Loucy (cell line): Measurements from ENCODE around the gene PPIG.
A peak's percentile ranks its signal among the peaks of the same experiment; 100 is the strongest.

Experiments used
- H2AFZ ChIP-seq: fragments of 200-600 bp; sonication (generic); 2 replicates; pipeline ENCODE4 v1.6.0; 2016; ENCODE audit warnings: antibody characterized with exemption, mild to moderate bottlenecking, low read length, moderate library complexity
- H3F3A ChIP-seq: fragments of 200-600 bp; 2 replicates; pipeline ENCODE4 v1.6.0; 2016; ENCODE audit warnings: antibody characterized with exemption, low read depth, mild to moderate bottlenecking
- H3K27me3 ChIP-seq: fragments of 200-600 bp; sonication (generic); 2 replicates; pipeline ENCODE4 v1.6.1; 2014; ENCODE audit warnings: low read length, mild to moderate bottlenecking; ENCODE audit not compliant: insufficient read depth, poor library complexity, severe bottlenecking
- H3K36me3 ChIP-seq: fragments of 200-600 bp; sonication (generic); 2 replicates; pipeline ENCODE4 v1.6.1; 2016; ENCODE audit warnings: low read length; ENCODE audit not compliant: insufficient read depth
- H3K4me1 ChIP-seq: fragments of 200-600 bp; sonication (generic); 2 replicates; pipeline ENCODE4 v1.5.1; 2014; ENCODE audit warnings: low read length, mild to moderate bottlenecking; ENCODE audit not compliant: insufficient read depth, poor library complexity, severe bottlenecking
- H3K4me2 ChIP-seq: fragments of 200-600 bp; sonication (generic); 2 replicates; pipeline ENCODE4 v1.6.0; 2014; ENCODE audit warnings: antibody characterized with exemption, low read length, low read depth, mild to moderate bottlenecking; ENCODE audit not compliant: poor library complexity, severe bottlenecking
- H3K4me3 ChIP-seq: fragments of 200-600 bp; sonication (generic); 2 replicates; pipeline ENCODE4 v1.5.1; 2014; ENCODE audit warnings: low read length, mild to moderate bottlenecking, mixed read lengths; ENCODE audit not compliant: poor library complexity, severe bottlenecking
- H3K79me2 ChIP-seq: fragments of 200-600 bp; sonication (generic); 2 replicates; pipeline ENCODE4 v1.6.1; 2014; ENCODE audit warnings: low read length; ENCODE audit not compliant: insufficient read depth
- H3K9ac ChIP-seq: fragments of 200-600 bp; sonication (generic); 2 replicates; pipeline ENCODE4 v1.6.0; 2014; ENCODE audit warnings: mild to moderate bottlenecking, low read depth, low read length, moderate library complexity; ENCODE audit not compliant: poor library complexity, severe bottlenecking
- H3K9me2 ChIP-seq: fragments of 200-600 bp; sonication (generic); replicated peaks from 2 replicates; pipeline ENCODE4 v1.6.1; 2016; ENCODE audit warnings: low read depth, low read length, mixed read lengths
- H3K9me3 ChIP-seq: fragments of 200-600 bp; sonication (generic); 2 replicates; pipeline ENCODE4 v1.6.1; 2014; ENCODE audit warnings: mild to moderate bottlenecking, antibody characterized with exemption, low read length, low read depth; ENCODE audit not compliant: insufficient read depth
- H4K20me1 ChIP-seq: fragments of 200-600 bp; sonication (generic); 2 replicates; pipeline ENCODE4 v1.6.0; 2014; ENCODE audit warnings: antibody characterized with exemption, low read length, mild to moderate bottlenecking; ENCODE audit not compliant: insufficient read depth, poor library complexity, severe bottlenecking
- CTCF ChIP-seq: fragments of 200-600 bp; sonication (generic); conservative IDR thresholded peaks from 2 replicates; pipeline ENCODE4 v1.5.1; 2014; ENCODE audit warnings: mild to moderate bottlenecking, antibody characterized with exemption, low read length
- EZH2phosphoT487 ChIP-seq: fragments of 200-600 bp; IDR thresholded peaks from 2 replicates; pipeline ENCODE4 v1.6.1; 2018; ENCODE audit warnings: antibody characterized with exemption, mild to moderate bottlenecking, moderate library complexity, borderline replicate concordance

Gene PPIG

GRCh38 chr2:169662744-169663143 is 78.6 kb downstream of the PPIG start:
- Histone ChIP-seq H3K9me3 (no peaks in the 10 kb centered on the region), H2AFZ (0 out of 2 replicates have a peak overlapping the region, but pooled peaks have one; percentile 33), H3K4me1 (peaks cover 38% of the 10 kb centered on the region), H4K20me1 (no peaks in the 10 kb centered on the region), H3F3A (no peaks in the 10 kb centered on the region), H3K27me3 (no peaks in the 10 kb centered on the region), H3K4me3 (no peak overlapping the region), H3K9me2 (no peaks in the 10 kb centered on the region), H3K79me2 (no peaks in the 10 kb centered on the region), H3K9ac (no peak overlapping the region), H3K4me2 (no peak overlapping the region), H3K36me3 (no peaks in the 10 kb centered on the region)
- no peak for TF ChIP-seq CTCF
- TF ChIP-seq EZH2phosphoT487 = no peak

- H4K20me1 ChIP-seq = no peaks in the 10 kb centered on the region
- H2AFZ ChIP-seq = no peak overlapping the region
- H3K36me3 ChIP-seq = no peaks in the 10 kb centered on the region
- H3F3A ChIP-seq = no peaks in the 10 kb centered on the region
- H3K4me1 ChIP-seq = peaks cover 38% of the 10 kb centered on the region
- H3K9ac ChIP-seq = no peak overlapping the region
- H3K9me3 ChIP-seq = no peaks in the 10 kb centered on the region
- no peaks in the 10 kb centered on the region for H3K9me2 ChIP-seq
- no peak overlapping the region for H3K4me2 ChIP-seq
- H3K79me2 ChIP-seq = no peaks in the 10 kb centered on the region
- no peak overlapping the region for H3K4me3 ChIP-seq
- TF ChIP-seq EZH2phosphoT487 (no peak), CTCF (no peak)
- no peaks in the 10 kb centered on the region for H3K27me3 ChIP-seq
These were observed 79.1 kb downstream of the PPIG start for GRCh38 chr2:169663247-169663646.

- Histone ChIP-seq H3F3A (no peaks in the 10 kb centered on the region), H3K36me3 (no peaks in the 10 kb centered on the region), H3K4me2 (peak overlapping the region; percentile 70), H3K79me2 (no peaks in the 10 kb centered on the region), H2AFZ (peak overlapping the region; percentile 66), H3K27me3 (no peaks in the 10 kb centered on the region), H3K4me3 (peak overlapping the region; percentile 55), H3K9me3 (no peaks in the 10 kb centered on the region), H4K20me1 (no peaks in the 10 kb centered on the region), H3K4me1 (peaks cover 30% of the 10 kb centered on the region), H3K9ac (peak overlapping the region; percentile 64), H3K9me2 (no peaks in the 10 kb centered on the region)
- no peak for TF ChIP-seq EZH2phosphoT487
- no peak for TF ChIP-seq CTCF
These were observed 80.4 kb downstream of the PPIG start for GRCh38 chr2:169664600-169664977.
